ENCODE measurements around the gene RPL13. TPM values are rescaled to one million over a fixed set of nuclear protein-coding genes. Genes with fewer than 3 reads are reported as not detected.

RPL13 gene
- total and polyA plus RNA-seq, 2 of the 13 experiments (the other 11 are each of a cell fraction or from before 2014, with no cell fraction given), result 2,988 to 4,411 TPM

GRCh38 chr16:89561884-89562599 lies 1.6 kb downstream of the RPL13 start (continued):
- TF ChIP-seq HNF1A (IDR thresholded peaks at IDR 0.05; ENCODE audit: low read depth), result no peak
- no peak for TF ChIP-seq HNF1A (CRISPR knock-in tag; IDR thresholded peaks at IDR 0.05; ENCODE audit: borderline replicate concordance)
- no peak for TF ChIP-seq MXI1 (IDR thresholded peaks at IDR 0.05; ENCODE audit: borderline replicate concordance, low read depth, low read length)
- TF ChIP-seq NPAS2 (CRISPR knock-in tag; IDR thresholded peaks at IDR 0.05; ENCODE audit: borderline replicate concordance), result no peak
- no peak for TF ChIP-seq ZNF619 (CRISPR knock-in tag; IDR thresholded peaks at IDR 0.05)
- TF ChIP-seq ZBTB40 (IDR thresholded peaks at IDR 0.05), result no peak
- TF ChIP-seq ZBTB40 (CRISPR knock-in tag; IDR thresholded peaks at IDR 0.05), result no peak
- no peak for TF ChIP-seq ZIK1 (CRISPR knock-in tag; IDR thresholded peaks at IDR 0.05; ENCODE audit: borderline replicate concordance, low read depth)
- no peak for TF ChIP-seq SAFB2 (CRISPR knock-in tag; IDR thresholded peaks at IDR 0.05; ENCODE audit: borderline replicate concordance, low read depth)
- no peak for TF ChIP-seq CTCF (CRISPR knock-in tag; IDR thresholded peaks at IDR 0.05)
